HG02588 (cell line): ENCODE measurements around the gene IMMP2L.
"Not testable (repeated sequence)": the region's sequence is repeated elsewhere in the genome, so short reads cannot be mapped to it uniquely, and the experiment has no call there.

Source experiments
- ATAC-seq: cut with Tn5 transposase; IDR thresholded peaks from one replicate; pipeline ENCODE4 v1.9.1; 2021; ENCODE audit warnings: mild to moderate bottlenecking, moderate library complexity; ENCODE audit not compliant: unreplicated experiment

IMMP2L gene

GRCh38 chr7:111473449-111474198, 88.7 kb downstream of the IMMP2L start:
- ATAC-seq, result no peak

GRCh38 chr7:111470998-111471397, 91.3 kb downstream of the IMMP2L start:
- no peak for ATAC-seq

- ATAC-seq, result not testable (repeated sequence)
These were observed 92.4 kb downstream of the IMMP2L start for GRCh38 chr7:111469894-111470293.

GRCh38 chr7:111465774-111466173, 96.5 kb downstream of the IMMP2L start:
- ATAC-seq, result not testable (repeated sequence)

GRCh38 chr7:111460695-111461094, 101.6 kb downstream of the IMMP2L start:
- ATAC-seq, result no peak

GRCh38 chr7:111459757-111460280, 102.5 kb downstream of the IMMP2L start:
- no peak for ATAC-seq

GRCh38 chr7:111459065-111459756, 103.1 kb downstream of the IMMP2L start:
- ATAC-seq, result no peak

GRCh38 chr7:111450705-111451104, 111.6 kb downstream of the IMMP2L start:
- not testable (repeated sequence) for ATAC-seq

GRCh38 chr7:111447502-111447901, 114.8 kb downstream of the IMMP2L start:
- ATAC-seq, result not testable (repeated sequence)

GRCh38 chr7:111439977-111440376, 122.3 kb downstream of the IMMP2L start:
- ATAC-seq, result no peak

GRCh38 chr7:111438369-111439289, 123.7 kb downstream of the IMMP2L start:
- ATAC-seq, result no peak

- no peak for ATAC-seq
These were observed 124.6 kb downstream of the IMMP2L start for GRCh38 chr7:111437736-111438135.

- ATAC-seq, result no peak
These were observed 125.7 kb downstream of the IMMP2L start for GRCh38 chr7:111436608-111437007.

- no peak for ATAC-seq
These were observed 128.9 kb downstream of the IMMP2L start for GRCh38 chr7:111433426-111433825.

GRCh38 chr7:111429781-111430180, 132.5 kb downstream of the IMMP2L start:
- ATAC-seq, result no peak

- no peak for ATAC-seq
These were observed 137.5 kb downstream of the IMMP2L start for GRCh38 chr7:111424768-111425167.

GRCh38 chr7:111414374-111414773, 147.9 kb downstream of the IMMP2L start:
- ATAC-seq, result no peak

- no peak for ATAC-seq
These were observed 148.6 kb downstream of the IMMP2L start for GRCh38 chr7:111413739-111414138.

GRCh38 chr7:111410899-111411298, 151.4 kb downstream of the IMMP2L start:
- ATAC-seq, result no peak

- no peak for ATAC-seq
These were observed 152.4 kb downstream of the IMMP2L start for GRCh38 chr7:111409714-111410422.
